Epidermal melanocyte (primary cell): ENCODE measurements around the gene MRPL45.
"Not testable (repeated sequence)": the region's sequence is repeated elsewhere in the genome, so short reads cannot be mapped to it uniquely, and the experiment has no call there.

ENCODE experiments used
- DNase-seq: peaks from one replicate; pipeline ENCODE4 v3.0.0; 2011; ENCODE audit warnings: low spot score; ENCODE audit not compliant: insufficient read length

The MRPL45 gene

GRCh38 chr17:38296834-38297517 is at the start of gene MRPL45:
Gene MRPL45 (plus strand): TSS chr17:38297168. CDS start chr17:38297184, 16 bp downstream.
- peak; percentile 74 for DNase-seq

GRCh38 chr17:38253191-38253590 is 43.8 kb upstream of the MRPL45 start:
- DNase-seq: not testable (repeated sequence)

- not testable (repeated sequence) for DNase-seq
These were observed 42.6 kb upstream of the MRPL45 start for GRCh38 chr17:38254357-38254756.

- peak; percentile 80 for DNase-seq
These were observed 39.9 kb upstream of the MRPL45 start for GRCh38 chr17:38257013-38257621.

GRCh38 chr17:38265974-38266506 is 30.9 kb upstream of the MRPL45 start:
- not testable (repeated sequence) for DNase-seq

- not testable (repeated sequence) for DNase-seq
These were observed 30.4 kb upstream of the MRPL45 start for GRCh38 chr17:38266571-38266970.

- not testable (repeated sequence) for DNase-seq
These were observed 28.8 kb upstream of the MRPL45 start for GRCh38 chr17:38268138-38268537.

- DNase-seq: not testable (repeated sequence)
These were observed 27.9 kb upstream of the MRPL45 start for GRCh38 chr17:38269045-38269444.

- DNase-seq: not testable (repeated sequence)
These were observed 27.4 kb upstream of the MRPL45 start for GRCh38 chr17:38269552-38269951.

GRCh38 chr17:38285994-38286393 is 11.0 kb upstream of the MRPL45 start:
- DNase-seq: not testable (repeated sequence)

- not testable (repeated sequence) for DNase-seq
These were observed 10.4 kb upstream of the MRPL45 start for GRCh38 chr17:38286501-38287091.

- DNase-seq: not testable (repeated sequence)
These were observed 8.6 kb upstream of the MRPL45 start for GRCh38 chr17:38288217-38288827.

GRCh38 chr17:38289760-38290159 is 7.2 kb upstream of the MRPL45 start:
- not testable (repeated sequence) for DNase-seq

- not testable (repeated sequence) for DNase-seq
These were observed 1.2 kb upstream of the MRPL45 start for GRCh38 chr17:38295602-38296365.

GRCh38 chr17:38315497-38315896 is 18.5 kb downstream of the MRPL45 start:
- no peak for DNase-seq

GRCh38 chr17:38317081-38317480 is 20.1 kb downstream of the MRPL45 start:
- DNase-seq: no peak

GRCh38 chr17:38320482-38320881 is 23.5 kb downstream of the MRPL45 start:
- DNase-seq: no peak

- peak; percentile 83 for DNase-seq
These were observed 25.3 kb downstream of the MRPL45 start for GRCh38 chr17:38322156-38322779.

- DNase-seq: no peak
These were observed 25.9 kb downstream of the MRPL45 start for GRCh38 chr17:38322897-38323296.

GRCh38 chr17:38324141-38324697 is 27.3 kb downstream of the MRPL45 start:
- DNase-seq: no peak
